K562 (cell line): Measurements from ENCODE around the gene KMT2C. TPM values are rescaled to one million over a fixed set of nuclear protein-coding genes. Genes with fewer than 3 reads are reported as not detected.

Source experiments
- CHD4 ChIP-seq: fragments of 200-600 bp; sonication (generic); IDR thresholded peaks from 3 replicates; pipeline ENCODE4 v1.6.1; 2012; ENCODE audit warnings: low read depth, mild to moderate bottlenecking, mixed read lengths, low read length, inconsistent platforms; ENCODE audit not compliant: insufficient read depth, insufficient replicate concordance, poor library complexity, severe bottlenecking
- DPF2 ChIP-seq: fragments of 450-650 bp; IDR thresholded peaks from 2 replicates; pipeline ENCODE4 v1.6.1; 2016
- EP300 ChIP-seq: IDR thresholded peaks from 2 replicates; pipeline ENCODE4 v1.6.1; 2012; ENCODE audit warnings: low read length, improper control_type of control experiment
- KHSRP ChIP-seq: fragments of 450-650 bp; IDR thresholded peaks from 2 replicates; pipeline ENCODE4 v1.6.1; 2017
- NKRF ChIP-seq: fragments of 450-650 bp; IDR thresholded peaks from 2 replicates; pipeline ENCODE4 v1.6.1; 2016; ENCODE audit warnings: borderline replicate concordance
- NR4A1 ChIP-seq, 2 experiments: fragments of 250-450 bp in 1 of 2; fragments of 450-650 bp in 1 of 2; sonication (Bioruptor Pico) in 1 of 2; IDR thresholded peaks; 2 replicates each; pipeline versions ENCODE4 v1.4.0 to v1.6.1; 2016 to 2020; ENCODE audit warnings: mild to moderate bottlenecking in 2 of 2, missing compliant biosample characterization in 1 of 2, missing genetic modification characterization in 1 of 2, moderate library complexity in 1 of 2
- SMARCA5 ChIP-seq: fragments of 450-650 bp; IDR thresholded peaks from 2 replicates; pipeline ENCODE4 v1.6.1; 2016
- TAF1 ChIP-seq: IDR thresholded peaks from 2 replicates; pipeline ENCODE4 v1.6.1; 2011; ENCODE audit warnings: mild to moderate bottlenecking, low read length, moderate library complexity; ENCODE audit not compliant: insufficient read depth, control insufficient read depth, severe bottlenecking; ENCODE audit errors: extremely low read depth
- TCF7 ChIP-seq: sonication (generic); IDR thresholded peaks from 2 replicates; pipeline ENCODE4 v1.6.1; 2016; ENCODE audit warnings: antibody characterized with exemption, borderline replicate concordance
- TCFL5 ChIP-seq: fragments of 250-450 bp; sonication (Bioruptor Pico); conservative IDR thresholded peaks from 2 replicates; pipeline ENCODE4 v1.6.1; 2021; ENCODE audit warnings: mild to moderate bottlenecking, moderate library complexity, matching md5 sums
- TEAD4 ChIP-seq, 2 experiments: sonication (generic) in 1 of 2; formaldehyde crosslinking in 1 of 2; IDR thresholded peaks; 2 replicates each; pipeline versions ENCODE4 v1.6.1 to v1.8.0; 2012 to 2022; ENCODE audit warnings: borderline replicate concordance in 1 of 2, inconsistent platforms in 1 of 2, low read length in 1 of 2, mild to moderate bottlenecking in 1 of 2, missing genetic modification reagents in 1 of 2
- TFAM ChIP-seq: fragments of 250-450 bp; sonication (Bioruptor Pico); conservative IDR thresholded peaks from 2 replicates; pipeline ENCODE4 v1.5.0; 2021; ENCODE audit warnings: mild to moderate bottlenecking, moderate library complexity
- WHSC1 ChIP-seq: IDR thresholded peaks from one replicate; pipeline ENCODE4 v1.6.1; 2012; ENCODE audit warnings: low read length, control low read depth, inconsistent platforms
- ZC3H8 ChIP-seq: fragments of 450-650 bp; IDR thresholded peaks from 2 replicates; pipeline ENCODE4 v1.6.1; 2017
- ZKSCAN3 ChIP-seq: fragments of 250-450 bp; sonication (Bioruptor Pico); IDR thresholded peaks from 2 replicates; pipeline ENCODE4 v1.4.0; 2020
- ZNF395 ChIP-seq: fragments of 200-800 bp; sonication (Bioruptor generic); IDR thresholded peaks from 2 replicates; pipeline ENCODE4 v1.6.1; 2017; ENCODE audit warnings: missing genetic modification characterization, missing compliant biosample characterization
- ZNF639 ChIP-seq, 2 experiments: fragments of 200-800 bp in 1 of 2; sonication (Bioruptor generic) in 1 of 2; sonication (generic) in 1 of 2; formaldehyde crosslinking in 1 of 2; IDR thresholded peaks in 1 of 2; conservative IDR thresholded peaks in 1 of 2; 2 replicates each; pipeline versions ENCODE4 v1.5.0 to v1.6.1; 2016 to 2020; ENCODE audit warnings: missing compliant biosample characterization in 1 of 2, missing genetic modification characterization in 1 of 2, missing genetic modification reagents in 1 of 2
- ZNF695 ChIP-seq: fragments of 450-650 bp; formaldehyde crosslinking; IDR thresholded peaks from 2 replicates; pipeline ENCODE4 v1.4.0; 2020; ENCODE audit warnings: mild to moderate bottlenecking, moderate library complexity
- polyA plus RNA-seq, 8 experiments: library from polyadenylated mRNA; depleted of rRNA in 4 of 8; stranded (reverse) in 5 of 8; unstranded in 3 of 8; fragments of >200 nt; fragmentation: Nextera tagmentation in 2 of 8; fragmentation: Illumina TruSeq in 1 of 8; extraction: Ambion mirVana in 2 of 8; extraction: Trizol in 1 of 8; gene quantifications; 2 replicates each; pipeline versions ENCODE4 v1.2.1 to v1.2.3, GENCODE V29; 2011 to 2014; ENCODE audit warnings: inconsistent platforms in 1 of 8, missing spikeins in 1 of 8
- total RNA-seq, 7 experiments: library from RNA; depleted of rRNA in 6 of 7; stranded (reverse); fragments of >200 nt in 6 of 7; fragmentation: Illumina TruSeq in 2 of 7; extraction: Trizol in 2 of 7; gene quantifications; 2 replicates each; pipeline versions ENCODE4 v1.2.1 to v1.2.3, GENCODE V29; 2011 to 2021; ENCODE audit warnings: low replicate concordance in 1 of 7
- TF ChIP-seq, protein P1 (sequence below): fragments of 250-450 bp; sonication (Bioruptor Pico); IDR thresholded peaks from 2 replicates; pipeline ENCODE4 v1.5.0; 2020; ENCODE audit warnings: mild to moderate bottlenecking
- TF ChIP-seq, protein P2 (sequence below): sonication (generic); formaldehyde crosslinking; IDR thresholded peaks from 2 replicates; pipeline ENCODE4 v1.8.0; 2022; ENCODE audit warnings: mild to moderate bottlenecking, missing genetic modification reagents

Gene KMT2C
- total and polyA plus RNA-seq, 9 of the 15 experiments (the other 6 are each of a cell fraction or from before 2014, with no cell fraction given): 4.9 to 67.8 (median 27.1) TPM

DNA sequence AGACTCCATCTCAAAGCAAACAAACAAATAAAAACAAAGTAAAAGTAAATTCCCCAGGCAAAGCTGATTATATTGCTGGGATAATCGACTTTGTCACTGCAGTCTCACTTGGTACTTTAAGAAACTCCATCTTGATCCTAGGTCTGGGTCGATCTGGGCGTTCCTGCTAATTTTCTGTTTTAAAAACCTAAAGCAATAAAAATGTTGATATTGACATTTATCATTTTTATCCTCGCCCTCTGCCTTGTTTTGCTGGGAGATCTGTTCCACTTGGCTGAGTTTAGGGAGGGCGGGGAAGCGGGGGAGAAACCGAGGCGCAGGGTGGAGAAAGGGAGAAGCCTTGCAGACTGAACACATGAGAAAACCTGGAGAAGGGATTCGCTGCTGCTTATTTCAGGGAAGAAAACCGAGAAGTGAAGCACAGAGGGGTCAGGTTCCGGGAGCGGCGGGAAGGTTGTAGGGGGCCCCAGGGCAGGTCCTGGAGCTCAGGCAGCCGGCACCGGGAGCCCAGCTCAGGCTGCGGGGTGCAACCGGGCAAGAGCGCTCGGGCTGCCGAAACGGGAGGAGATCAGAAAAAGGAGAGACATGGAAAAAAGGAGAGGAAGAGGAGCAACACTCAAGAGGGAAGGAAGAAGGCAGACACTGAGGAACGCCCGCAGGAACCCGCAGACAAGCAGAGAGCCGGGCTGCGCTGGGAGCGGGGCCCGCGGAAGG, 27.3 kb upstream of the KMT2C start (continued):
- no peak for TF ChIP-seq ZNF639 (CRISPR knock-in tag; conservative IDR thresholded peaks at IDR 0.05 in 1 of 2, IDR thresholded peaks at IDR 0.05 in 1 of 2)
- TF ChIP-seq TEAD4 (IDR thresholded peaks at IDR 0.05; ENCODE audit: low read length): no peak
- TF ChIP-seq TEAD4 (CRISPR knock-in tag; IDR thresholded peaks at IDR 0.05; ENCODE audit: borderline replicate concordance): no peak
- no peak for TF ChIP-seq NR4A1 (CRISPR knock-in tag; IDR thresholded peaks at IDR 0.05)
- TF ChIP-seq NR4A1 (tag; IDR thresholded peaks at IDR 0.05): no peak
- TF ChIP-seq ZKSCAN3 (CRISPR knock-in tag): no peak
- no peak for TF ChIP-seq EP300
- peak; percentile 69 for TF ChIP-seq DPF2
- TF ChIP-seq WHSC1: no peak
- TF ChIP-seq CHD4: no peak
- TF ChIP-seq ZNF695 (CRISPR knock-in tag): 0 out of 2 replicates have a peak, but pooled peaks have one; percentile 53
- TF ChIP-seq TCF7: peak; percentile 36; the same call in 1 of the 2 replicates
- TF ChIP-seq KHSRP: no peak
- TF ChIP-seq TAF1: peak; percentile 76
- no peak for TF ChIP-seq SMARCA5
- TF ChIP-seq, protein P1, sequence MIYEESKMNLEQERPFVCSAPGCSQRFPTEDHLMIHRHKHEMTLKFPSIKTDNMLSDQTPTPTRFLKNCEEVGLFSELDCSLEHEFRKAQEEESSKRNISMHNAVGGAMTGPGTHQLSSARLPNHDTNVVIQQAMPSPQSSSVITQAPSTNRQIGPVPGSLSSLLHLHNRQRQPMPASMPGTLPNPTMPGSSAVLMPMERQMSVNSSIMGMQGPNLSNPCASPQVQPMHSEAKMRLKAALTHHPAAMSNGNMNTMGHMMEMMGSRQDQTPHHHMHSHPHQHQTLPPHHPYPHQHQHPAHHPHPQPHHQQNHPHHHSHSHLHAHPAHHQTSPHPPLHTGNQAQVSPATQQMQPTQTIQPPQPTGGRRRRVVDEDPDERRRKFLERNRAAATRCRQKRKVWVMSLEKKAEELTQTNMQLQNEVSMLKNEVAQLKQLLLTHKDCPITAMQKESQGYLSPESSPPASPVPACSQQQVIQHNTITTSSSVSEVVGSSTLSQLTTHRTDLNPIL (CRISPR knock-in tag): no peak
- no peak for TF ChIP-seq TFAM
- TF ChIP-seq TCFL5 (CRISPR knock-in tag): no peak
- TF ChIP-seq, protein P2, sequence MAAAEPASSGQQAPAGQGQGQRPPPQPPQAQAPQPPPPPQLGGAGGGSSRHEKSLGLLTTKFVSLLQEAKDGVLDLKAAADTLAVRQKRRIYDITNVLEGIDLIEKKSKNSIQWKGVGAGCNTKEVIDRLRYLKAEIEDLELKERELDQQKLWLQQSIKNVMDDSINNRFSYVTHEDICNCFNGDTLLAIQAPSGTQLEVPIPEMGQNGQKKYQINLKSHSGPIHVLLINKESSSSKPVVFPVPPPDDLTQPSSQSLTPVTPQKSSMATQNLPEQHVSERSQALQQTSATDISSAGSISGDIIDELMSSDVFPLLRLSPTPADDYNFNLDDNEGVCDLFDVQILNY: no peak
- TF ChIP-seq ZC3H8: no peak
- TF ChIP-seq ZNF395 (CRISPR knock-in tag): 0 out of 2 replicates have a peak, but pooled peaks have one; percentile 10
- peak; percentile 88 for TF ChIP-seq NKRF
